B cell (primary cell): ENCODE measurements around the gene PPP1R9A. TPM values are rescaled to one million over a fixed set of nuclear protein-coding genes. Genes with fewer than 3 reads are reported as not detected.

ENCODE experiments used
- ATAC-seq: fragments of 200-7000 bp; cut with Tn5 transposase; one replicate; pipeline ENCODE4 v1.10.0; 2021; ENCODE audit warnings: low read depth, mild to moderate bottlenecking, moderate number of reproducible peaks, moderate library complexity
- CTCF ChIA-PET: fragments of 350-600 bp; sonication (Branson Sonifier 250); formaldehyde crosslinking; loops from one replicate; lab custom pipeline; 2021; ENCODE audit warnings: antibody characterized with exemption, inconsistent platforms; lab: Charles Lee
- POLR2A ChIA-PET: fragments of 350-600 bp; sonication (Branson Sonifier 250); formaldehyde crosslinking; loops from one replicate; lab custom pipeline; 2021; ENCODE audit warnings: antibody characterized with exemption; lab: Charles Lee
- DNase-seq: peaks from one replicate; pipeline ENCODE4 v3.0.0; 2013
- H2AFZ ChIP-seq: 2 replicates; pipeline ENCODE4 v1.6.1; 2012; ENCODE audit warnings: mild to moderate bottlenecking, low read depth, low read length; ENCODE audit not compliant: insufficient read depth, poor library complexity, severe bottlenecking
- H3K27ac ChIP-seq, 2 donors: 1 replicate in 1 of 2; 2 replicates in 1 of 2; pipeline ENCODE4 v1.5.1; 2012 to 2013; ENCODE audit warnings: low read length in 2 of 2, mild to moderate bottlenecking in 2 of 2, moderate library complexity in 1 of 2
- H3K27me3 ChIP-seq, 4 experiments: fragments of 200-600 bp in 1 of 4; sonication (generic) in 1 of 4; replicated peaks in 1 of 4; 1 replicate in 2 of 4; 2 replicates in 2 of 4; pipeline versions ENCODE4 v1.6.1 to v1.7.0; 2013 to 2016; ENCODE audit warnings: low read length in 3 of 4, mild to moderate bottlenecking in 2 of 4, mixed read lengths in 1 of 4, moderate library complexity in 1 of 4; ENCODE audit not compliant: insufficient read depth in 4 of 4, control insufficient read depth in 3 of 4; ENCODE audit errors: control extremely low read depth in 1 of 4
- H3K36me3 ChIP-seq, 2 experiments: replicated peaks in 1 of 2; 1 replicate in 1 of 2; 2 replicates in 1 of 2; pipeline versions ENCODE4 v1.6.1 to v1.7.1; 2013; ENCODE audit warnings: low read length in 1 of 2; ENCODE audit not compliant: insufficient read depth in 2 of 2, control insufficient read depth in 1 of 2; ENCODE audit errors: control extremely low read depth in 1 of 2, extremely low read depth in 1 of 2
- H3K4me1 ChIP-seq, 2 donors: fragments of 200-600 bp in 1 of 2; sonication (generic) in 1 of 2; 1 replicate in 1 of 2; 2 replicates in 1 of 2; pipeline versions ENCODE4 v1.5.1 to v1.6.1; 2013 to 2017; ENCODE audit warnings: low read length in 2 of 2; ENCODE audit not compliant: control insufficient read depth in 2 of 2, insufficient read depth in 2 of 2
- H3K4me2 ChIP-seq: replicated peaks from 2 replicates; pipeline ENCODE3; 2012; ENCODE audit warnings: mild to moderate bottlenecking, low read depth, low read length; ENCODE audit not compliant: poor library complexity, severe bottlenecking
- H3K4me3 ChIP-seq, 5 experiments: fragments of 200-600 bp in 1 of 5; sonication (generic) in 1 of 5; 1 replicate in 3 of 5; 2 replicates in 2 of 5; pipeline versions ENCODE4 v1.5.1 to v1.7.0; 2011 to 2016; ENCODE audit warnings: low read length in 4 of 5, mild to moderate bottlenecking in 4 of 5, low read depth in 2 of 5, control low read depth in 1 of 5, moderate library complexity in 1 of 5; ENCODE audit not compliant: insufficient read depth in 1 of 5; ENCODE audit errors: control extremely low read depth in 1 of 5, extremely low read depth in 1 of 5
- H3K79me2 ChIP-seq: fragments of 200-600 bp; sonication (generic); one replicate; pipeline ENCODE4 v1.6.0; 2016; ENCODE audit warnings: low read length; ENCODE audit not compliant: control insufficient read depth, insufficient read depth
- H3K9ac ChIP-seq: fragments of 200-600 bp; sonication (generic); 2 replicates; pipeline ENCODE4 v1.6.1; 2017; ENCODE audit warnings: mild to moderate bottlenecking, low read length, moderate library complexity
- H3K9me3 ChIP-seq, 3 donors: one replicate each; pipeline versions ENCODE4 v1.6.1 to v1.7.1; 2013; ENCODE audit warnings: low read length in 2 of 3; ENCODE audit not compliant: control insufficient read depth in 2 of 3, insufficient read depth in 1 of 3; ENCODE audit errors: control extremely low read depth in 1 of 3
- H4K20me1 ChIP-seq: 2 replicates; pipeline ENCODE4 v1.6.0; 2012; ENCODE audit warnings: mild to moderate bottlenecking, low read length; ENCODE audit not compliant: insufficient read depth, control insufficient read depth, poor library complexity, severe bottlenecking
- H3K27ac Mint-ChIP-seq: one replicate; pipeline ENCODE4 v1.8.0; 2021; ENCODE audit warnings: mixed read lengths
- H3K27me3 Mint-ChIP-seq: one replicate; pipeline ENCODE4 v1.8.0; 2021; ENCODE audit warnings: mixed read lengths
- H3K4me1 Mint-ChIP-seq: one replicate; pipeline ENCODE4 v1.8.0; 2021; ENCODE audit warnings: mixed read lengths
- H3K4me3 Mint-ChIP-seq: one replicate; pipeline ENCODE4 v1.8.0; 2021; ENCODE audit warnings: mixed read lengths
- H3K9me3 Mint-ChIP-seq: one replicate; pipeline ENCODE4 v1.8.0; 2022; ENCODE audit warnings: mixed read lengths; ENCODE audit not compliant: insufficient read depth
- EZH2 ChIP-seq: IDR thresholded peaks from 2 replicates; pipeline ENCODE4 v1.6.1; 2012; ENCODE audit warnings: borderline replicate concordance, low read depth, mild to moderate bottlenecking, moderate library complexity, low read length; ENCODE audit not compliant: insufficient read depth, poor library complexity, severe bottlenecking
- intact Hi-C: fragments of 100-400 bp; cut with micrococcal nuclease; formaldehyde crosslinking; loops from one replicate; pipeline ENCODE4 v1.10.0; 2022
- polyA plus RNA-seq: library from polyadenylated mRNA; depleted of rRNA; stranded (reverse); fragments of >200 nt; gene quantifications from 2 replicates; pipeline ENCODE4 v1.2.3, GENCODE V29; 2012
- total RNA-seq, 2 donors: library from RNA; stranded (reverse); fragments of 120-200 nt in 1 of 2; gene quantifications; 1 replicate in 1 of 2; 2 replicates in 1 of 2; pipeline versions ENCODE4 v1.2.3 to v1.2.4, GENCODE V29; 2013 to 2022
- TF ChIP-seq, protein P1 (sequence below): fragments of 200-600 bp; IDR thresholded peaks from one replicate; pipeline ENCODE4 v1.8.0; 2022; ENCODE audit warnings: antibody characterized with exemption, mild to moderate bottlenecking

The PPP1R9A gene
- total and polyA plus RNA-seq, 2 donors (not counting 1 experiment from before 2014, with no cell fraction given), result 1.1 to 4.8 TPM

DNA sequence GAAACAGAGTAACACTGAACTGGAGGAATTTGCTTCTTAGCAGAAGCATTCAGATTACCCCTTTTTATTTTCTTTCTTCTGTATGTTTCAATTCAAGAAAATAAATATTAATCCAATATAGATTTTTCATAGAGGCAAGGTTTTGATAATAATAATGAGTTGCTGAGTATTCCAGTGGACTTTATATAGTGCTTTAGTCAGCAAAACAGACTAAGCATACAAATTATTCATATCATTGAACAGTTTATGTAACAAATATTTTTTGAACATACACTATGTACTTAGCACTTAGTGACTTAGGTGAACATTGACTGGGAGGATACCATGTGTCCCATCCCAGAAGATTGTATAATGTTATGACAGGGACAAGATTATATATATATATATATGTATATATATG lies 32.0 kb downstream of the PPP1R9A start:
- no peaks in the 10 kb centered on the region for H3K27me3 ChIP-seq
- Mint-ChIP-seq H3K27me3 (no peaks in the 10 kb centered on the region), H3K4me3 (no peak overlapping the region), H3K27ac (no peak overlapping the region), H3K9me3 (no peaks in the 10 kb centered on the region), H3K4me1 (peaks cover 2% of the 10 kb centered on the region)
- H3K4me1 ChIP-seq, result no peaks in the 10 kb centered on the region
- DNase-seq (no peak), ATAC-seq (no peak)
- H2AFZ ChIP-seq, result no peak overlapping the region
- intact Hi-C loops, result no loop called here
- H3K27ac ChIP-seq, result no peak overlapping the region
- no peaks in the 10 kb centered on the region for H3K9me3 ChIP-seq
- no peak overlapping the region for H3K4me3 ChIP-seq
- H3K79me2 ChIP-seq, result no peaks in the 10 kb centered on the region
- no peaks in the 10 kb centered on the region for H3K36me3 ChIP-seq
- POLR2A ChIA-PET, result no interaction called here
- TF ChIP-seq, protein P1, sequence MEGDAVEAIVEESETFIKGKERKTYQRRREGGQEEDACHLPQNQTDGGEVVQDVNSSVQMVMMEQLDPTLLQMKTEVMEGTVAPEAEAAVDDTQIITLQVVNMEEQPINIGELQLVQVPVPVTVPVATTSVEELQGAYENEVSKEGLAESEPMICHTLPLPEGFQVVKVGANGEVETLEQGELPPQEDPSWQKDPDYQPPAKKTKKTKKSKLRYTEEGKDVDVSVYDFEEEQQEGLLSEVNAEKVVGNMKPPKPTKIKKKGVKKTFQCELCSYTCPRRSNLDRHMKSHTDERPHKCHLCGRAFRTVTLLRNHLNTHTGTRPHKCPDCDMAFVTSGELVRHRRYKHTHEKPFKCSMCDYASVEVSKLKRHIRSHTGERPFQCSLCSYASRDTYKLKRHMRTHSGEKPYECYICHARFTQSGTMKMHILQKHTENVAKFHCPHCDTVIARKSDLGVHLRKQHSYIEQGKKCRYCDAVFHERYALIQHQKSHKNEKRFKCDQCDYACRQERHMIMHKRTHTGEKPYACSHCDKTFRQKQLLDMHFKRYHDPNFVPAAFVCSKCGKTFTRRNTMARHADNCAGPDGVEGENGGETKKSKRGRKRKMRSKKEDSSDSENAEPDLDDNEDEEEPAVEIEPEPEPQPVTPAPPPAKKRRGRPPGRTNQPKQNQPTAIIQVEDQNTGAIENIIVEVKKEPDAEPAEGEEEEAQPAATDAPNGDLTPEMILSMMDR, result no peak
- H4K20me1 ChIP-seq, result no peaks in the 10 kb centered on the region
- H3K4me2 ChIP-seq, result no peak overlapping the region
- CTCF ChIA-PET, result no interaction called here
- H3K9ac ChIP-seq, result no peak overlapping the region

DNA sequence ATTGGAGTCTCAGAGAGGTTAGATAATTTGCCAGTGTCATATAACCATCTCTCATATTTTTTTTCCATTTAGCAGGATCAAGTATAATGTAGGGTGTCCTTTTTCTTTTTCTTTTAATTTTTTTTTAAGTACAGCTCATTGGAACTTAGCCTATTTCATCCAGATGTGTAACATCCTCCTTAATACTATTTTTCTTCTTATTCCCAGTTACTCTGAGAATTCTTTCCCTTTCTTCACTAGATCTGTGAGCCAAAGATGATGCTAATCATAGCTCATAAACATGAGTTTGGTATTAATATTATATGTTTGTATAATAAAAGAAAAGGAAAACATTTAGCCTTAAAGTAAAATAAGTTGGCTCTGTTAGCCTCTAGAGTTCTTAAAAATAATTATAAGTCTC lies 32.8 kb downstream of the PPP1R9A start:
- no peak overlapping the region for H3K4me3 ChIP-seq
- H3K9me3 Mint-ChIP-seq, result no peaks in the 10 kb centered on the region
- H3K4me1 ChIP-seq, result no peaks in the 10 kb centered on the region
- ChIA-PET CTCF (no interaction called here), POLR2A (no interaction called here)
- H3K9ac ChIP-seq, result no peak overlapping the region
- H3K79me2 ChIP-seq, result no peaks in the 10 kb centered on the region
- no peak overlapping the region for H3K27ac Mint-ChIP-seq
- no peaks in the 10 kb centered on the region for H3K27me3 ChIP-seq
- no peaks in the 10 kb centered on the region for H3K27me3 Mint-ChIP-seq
- H3K4me1 Mint-ChIP-seq, result peaks cover 2% of the 10 kb centered on the region
- no peak overlapping the region for H3K4me3 Mint-ChIP-seq
- no peaks in the 10 kb centered on the region for H3K9me3 ChIP-seq
- H3K4me2 ChIP-seq, result no peak overlapping the region
- no peaks in the 10 kb centered on the region for H3K36me3 ChIP-seq
- ATAC-seq (no peak), DNase-seq (no peak)
- H3K27ac ChIP-seq, result no peak overlapping the region
- no peaks in the 10 kb centered on the region for H4K20me1 ChIP-seq
- TF ChIP-seq, protein P1, result no peak
- no peak for TF ChIP-seq EZH2
- intact Hi-C loops, result no loop called here
- H2AFZ ChIP-seq, result no peak overlapping the region
